ENCODE measurements around the gene MYBPC2.
A peak's percentile ranks its signal among the peaks of the same experiment; 100 is the strongest.

Gene MYBPC2

GRCh38 chr19:50501568-50502475 lies 69.1 kb downstream of the MYBPC2 start:
- Mint-ChIP-seq H3K9me3 (no peaks in the 10 kb centered on the region), H3K4me1 (no peaks in the 10 kb centered on the region)

GRCh38 chr19:50505856-50506611 lies 73.3 kb downstream of the MYBPC2 start:
- peaks cover 20% of the 10 kb centered on the region for H3K4me1 Mint-ChIP-seq
- no peak overlapping the region for H3K4me3 Mint-ChIP-seq
- ATAC-seq = no peak
- H3K9me3 Mint-ChIP-seq = no peaks in the 10 kb centered on the region
- H3K27me3 Mint-ChIP-seq = no peaks in the 10 kb centered on the region
- no peak for DNase-seq
- H3K27ac Mint-ChIP-seq = no peak overlapping the region

More at GRCh38 chr19:50501568-50502475, 69.1 kb downstream of the MYBPC2 start:
- ATAC-seq (peak; percentile 24), DNase-seq (no peak)
- no peaks in the 10 kb centered on the region for H3K27me3 Mint-ChIP-seq
- no peak overlapping the region for H3K27ac Mint-ChIP-seq
- no peak overlapping the region for H3K4me3 Mint-ChIP-seq

GRCh38 chr19:50506700-50507099 lies 74.0 kb downstream of the MYBPC2 start:
- Mint-ChIP-seq H3K4me1 (peaks cover 27% of the 10 kb centered on the region), H3K9me3 (no peaks in the 10 kb centered on the region), H3K27me3 (no peaks in the 10 kb centered on the region), H3K27ac (no peak overlapping the region), H3K4me3 (no peak overlapping the region)
- DNase-seq (no peak), ATAC-seq (no peak)

- H3K27me3 Mint-ChIP-seq = no peaks in the 10 kb centered on the region
- ATAC-seq = no peak
- H3K27ac Mint-ChIP-seq = no peak overlapping the region
- H3K4me1 Mint-ChIP-seq = peaks cover 31% of the 10 kb centered on the region
- H3K9me3 Mint-ChIP-seq = no peaks in the 10 kb centered on the region
- H3K4me3 Mint-ChIP-seq = no peak overlapping the region
- no peak for DNase-seq
Observed at GRCh38 chr19:50507376-50507775, 74.7 kb downstream of the MYBPC2 start.

GRCh38 chr19:50508843-50509190 lies 76.1 kb downstream of the MYBPC2 start:
- peaks cover 11% of the 10 kb centered on the region for H3K27me3 Mint-ChIP-seq
- ATAC-seq (no peak), DNase-seq (no peak)
- peak overlapping the region in 1 of 2 donors; percentile 28 for H3K27ac Mint-ChIP-seq
- peak overlapping the region in 1 of 2 donors; percentile 42 for H3K4me3 Mint-ChIP-seq
- H3K9me3 Mint-ChIP-seq = no peaks in the 10 kb centered on the region
- peaks cover 31% of the 10 kb centered on the region for H3K4me1 Mint-ChIP-seq

GRCh38 chr19:50509366-50509765 lies 76.7 kb downstream of the MYBPC2 start:
- H3K4me1 Mint-ChIP-seq = peaks cover 36% of the 10 kb centered on the region
- peak overlapping the region; percentile 80 to 87 for H3K4me3 Mint-ChIP-seq
- H3K27me3 Mint-ChIP-seq = peaks cover 16% of the 10 kb centered on the region
- no peaks in the 10 kb centered on the region for H3K9me3 Mint-ChIP-seq
- peak overlapping the region in 1 of 2 donors; percentile 56 for H3K27ac Mint-ChIP-seq
- ATAC-seq (no peak), DNase-seq (no peak)

- H3K4me3 Mint-ChIP-seq = peak overlapping the region; percentile 80 to 87
- H3K27me3 Mint-ChIP-seq = peaks cover 23% of the 10 kb centered on the region
- ATAC-seq (no peak), DNase-seq (no peak)
- no peaks in the 10 kb centered on the region for H3K9me3 Mint-ChIP-seq
- peaks cover 39% of the 10 kb centered on the region for H3K4me1 Mint-ChIP-seq
- peak overlapping the region; percentile 95 to 96 for H3K27ac Mint-ChIP-seq
Observed at GRCh38 chr19:50510121-50510670, 77.5 kb downstream of the MYBPC2 start.

- ATAC-seq = no peak
- H3K9me3 Mint-ChIP-seq = no peaks in the 10 kb centered on the region
- peak overlapping the region; percentile 80 to 87 for H3K4me3 Mint-ChIP-seq
- DNase-seq = no peak
- H3K4me1 Mint-ChIP-seq = peaks cover 39% of the 10 kb centered on the region
- peaks cover 27% of the 10 kb centered on the region for H3K27me3 Mint-ChIP-seq
- H3K27ac Mint-ChIP-seq = peak overlapping the region; percentile 95 to 96
Observed at GRCh38 chr19:50510700-50511068, 78.0 kb downstream of the MYBPC2 start.

- Mint-ChIP-seq H3K27ac (peak within 1 kb of the TSS; percentile 95 to 96), H3K4me3 (peak within 1 kb of the TSS; percentile 80 to 87), H3K27me3 (peaks cover 33% of the 10 kb centered on the region), H3K4me1 (peaks cover 39% of the 10 kb centered on the region), H3K9me3 (no peaks in the 10 kb centered on the region)
- ATAC-seq = peak; percentile 92
- DNase-seq = peak; percentile 94 to 98
Observed at GRCh38 chr19:50511069-50511822, 78.6 kb downstream of the MYBPC2 start, which contains the start of gene JOSD2. Gene JOSD2 (minus strand): TSS chr19:50511191. CDS start chr19:50510431, 760 bp downstream.

- Mint-ChIP-seq H3K27ac (peak overlapping the region in 1 of 2 donors; percentile 86), H3K4me1 (peaks cover 39% of the 10 kb centered on the region), H3K27me3 (peaks cover 35% of the 10 kb centered on the region), H3K9me3 (no peaks in the 10 kb centered on the region), H3K4me3 (peak overlapping the region in 1 of 2 donors; percentile 87)
- DNase-seq = no peak
- no peak for ATAC-seq
Observed at GRCh38 chr19:50512112-50512998, 79.7 kb downstream of the MYBPC2 start.

- H3K4me3 Mint-ChIP-seq = peak overlapping the region in 1 of 2 donors; percentile 19
- peaks cover 35% of the 10 kb centered on the region for H3K27me3 Mint-ChIP-seq
- ATAC-seq (no peak), DNase-seq (no peak)
- H3K9me3 Mint-ChIP-seq = no peaks in the 10 kb centered on the region
- peaks cover 34% of the 10 kb centered on the region for H3K4me1 Mint-ChIP-seq
- peak overlapping the region in 1 of 2 donors; percentile 86 for H3K27ac Mint-ChIP-seq
Observed at GRCh38 chr19:50512999-50513745, 80.5 kb downstream of the MYBPC2 start.

GRCh38 chr19:50513746-50514345 lies 81.2 kb downstream of the MYBPC2 start, which contains the start of gene ASPDH:
Gene ASPDH (minus strand): TSS chr19:50513913. CDS start chr19:50513823, 90 bp downstream.
- peaks cover 40% of the 10 kb centered on the region for H3K27me3 Mint-ChIP-seq
- H3K27ac Mint-ChIP-seq = peak within 1 kb of the TSS in 1 of 2 donors; percentile 86
- H3K9me3 Mint-ChIP-seq = no peaks in the 10 kb centered on the region
- no peak for ATAC-seq
- DNase-seq = no peak
- peak within 1 kb of the TSS in 1 of 2 donors; percentile 19 for H3K4me3 Mint-ChIP-seq
- H3K4me1 Mint-ChIP-seq = peaks cover 30% of the 10 kb centered on the region
